ENCODE data around the gene IL17B.
"Not testable (repeated sequence)": the region's sequence is repeated elsewhere in the genome, so short reads cannot be mapped to it uniquely, and the experiment has no call there.

- not testable (repeated sequence) for TF ChIP-seq CTCF, POLR2A (IDR thresholded peaks at IDR 0.05)
Measured at GRCh38 chr5:149394996-149395395, 15.9 kb upstream of the IL17B start.

All from adrenal gland (tissue), 5 donors.